ENCODE results near the gene FADS2. TPM values are rescaled to one million over a fixed set of nuclear protein-coding genes. Genes with fewer than 3 reads are reported as not detected.
A peak's percentile ranks its signal among the peaks of the same experiment; 100 is the strongest.

Gene FADS2
- total RNA-seq, 4 donors from 2014 or later, result 2.8 to 9.3 (median 7.0) TPM

- peak; percentile 64 to 68 for DNase-seq
- no peak overlapping the region for H3K4me3 ChIP-seq (replicated peaks in 1 of 3)
- H3K9me3 ChIP-seq, result no peaks in the 10 kb centered on the region
- H3K27me3 ChIP-seq, result no peaks in the 10 kb centered on the region
- no peak overlapping the region for H3K27ac ChIP-seq
- H3K36me3 ChIP-seq, result no peaks in the 10 kb centered on the region
- intact Hi-C loops (cut with DNase I), result loop anchor here (5.0 kb wide), 2 partner anchors 160 to 185 kb away; no protein-coding TSS in a partner anchor
- TF ChIP-seq, protein P1, sequence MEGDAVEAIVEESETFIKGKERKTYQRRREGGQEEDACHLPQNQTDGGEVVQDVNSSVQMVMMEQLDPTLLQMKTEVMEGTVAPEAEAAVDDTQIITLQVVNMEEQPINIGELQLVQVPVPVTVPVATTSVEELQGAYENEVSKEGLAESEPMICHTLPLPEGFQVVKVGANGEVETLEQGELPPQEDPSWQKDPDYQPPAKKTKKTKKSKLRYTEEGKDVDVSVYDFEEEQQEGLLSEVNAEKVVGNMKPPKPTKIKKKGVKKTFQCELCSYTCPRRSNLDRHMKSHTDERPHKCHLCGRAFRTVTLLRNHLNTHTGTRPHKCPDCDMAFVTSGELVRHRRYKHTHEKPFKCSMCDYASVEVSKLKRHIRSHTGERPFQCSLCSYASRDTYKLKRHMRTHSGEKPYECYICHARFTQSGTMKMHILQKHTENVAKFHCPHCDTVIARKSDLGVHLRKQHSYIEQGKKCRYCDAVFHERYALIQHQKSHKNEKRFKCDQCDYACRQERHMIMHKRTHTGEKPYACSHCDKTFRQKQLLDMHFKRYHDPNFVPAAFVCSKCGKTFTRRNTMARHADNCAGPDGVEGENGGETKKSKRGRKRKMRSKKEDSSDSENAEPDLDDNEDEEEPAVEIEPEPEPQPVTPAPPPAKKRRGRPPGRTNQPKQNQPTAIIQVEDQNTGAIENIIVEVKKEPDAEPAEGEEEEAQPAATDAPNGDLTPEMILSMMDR (IDR thresholded peaks at IDR 0.05), result peak; percentile 38 to 88 (median 67)
- TF ChIP-seq POLR2A (IDR thresholded peaks at IDR 0.05), result no peak
- peaks cover 0 to 5% of the 10 kb centered on the region in 2 donors for H3K4me1 ChIP-seq
- WGBS, 2 donors, result 72 to 76% methylated on average over 12 to 15 of the region's 17 CpGs
These were observed 69.5 kb downstream of the FADS2 start for GRCh38 chr11:61897387-61898246.

DNA sequence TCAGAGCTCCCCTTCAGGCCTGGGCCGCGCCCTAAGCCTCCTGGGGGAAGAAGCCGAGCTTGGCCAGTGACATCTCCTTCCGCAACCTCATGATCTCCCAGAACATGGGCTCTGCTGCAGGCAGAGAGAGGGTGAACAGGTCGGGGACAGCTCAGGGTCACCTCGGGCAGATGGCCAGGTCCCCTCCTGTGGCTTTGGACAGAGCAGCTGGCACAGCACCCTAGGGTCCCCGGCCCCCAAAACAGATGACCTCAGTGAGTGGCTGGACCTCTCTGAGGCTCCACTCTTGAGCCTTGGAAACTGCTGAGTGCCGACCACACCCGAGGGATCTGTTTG lies 70.1 kb downstream of the FADS2 start:
- Histone ChIP-seq H3K4me1 (peaks cover 0 to 5% of the 10 kb centered on the region in 2 donors), H3K4me3 (replicated peaks in 1 of 3) (no peak overlapping the region), H3K36me3 (no peaks in the 10 kb centered on the region), H3K27me3 (no peaks in the 10 kb centered on the region), H3K9me3 (no peaks in the 10 kb centered on the region), H3K27ac (no peak overlapping the region)
- no peak for DNase-seq
- TF ChIP-seq, protein P1 (IDR thresholded peaks at IDR 0.05), result no peak
- TF ChIP-seq POLR2A (IDR thresholded peaks at IDR 0.05), result no peak
- intact Hi-C loops (cut with DNase I), result loop anchor here (5.0 kb wide), 2 partner anchors 159 to 184 kb away; no protein-coding TSS in a partner anchor
- WGBS, 2 donors, result 85 to 88% methylated on average over 6 of the region's 9 CpGs

- 11 to 65% methylated on average over 3 to 18 of the region's 27 CpGs for WGBS, 2 donors
- Histone ChIP-seq H3K4me3 (replicated peaks in 1 of 3) (no peak overlapping the region), H3K4me1 (peaks cover 0 to 5% of the 10 kb centered on the region in 2 donors), H3K27ac (peak overlapping the region in 1 of 3 donors; percentile 9), H3K36me3 (no peaks in the 10 kb centered on the region), H3K27me3 (no peaks in the 10 kb centered on the region), H3K9me3 (no peaks in the 10 kb centered on the region)
- DNase-seq, result peak; percentile 66 to 70
- TF ChIP-seq, protein P1 (IDR thresholded peaks at IDR 0.05), result peak; percentile 92 to 100 (median 98)
- no peak for TF ChIP-seq POLR2A (IDR thresholded peaks at IDR 0.05)
- intact Hi-C loops (cut with DNase I), result loop anchor here (5.0 kb wide), 2 partner anchors 158 to 183 kb away; no protein-coding TSS in a partner anchor
These were observed 71.2 kb downstream of the FADS2 start for GRCh38 chr11:61899146-61899841.

GRCh38 chr11:61900251-61900650 lies 72.2 kb downstream of the FADS2 start:
- peak overlapping the region in 1 of 3 donors; percentile 2 for H3K27ac ChIP-seq
- no peak for DNase-seq
- WGBS, 2 donors, result 93 to 98% methylated on average over 12 to 17 of the region's 17 CpGs
- H3K9me3 ChIP-seq, result no peaks in the 10 kb centered on the region
- peaks cover 0 to 2% of the 10 kb centered on the region in 2 donors for H3K4me1 ChIP-seq
- no peak overlapping the region for H3K4me3 ChIP-seq (replicated peaks in 1 of 3)
- TF ChIP-seq POLR2A (IDR thresholded peaks at IDR 0.05), result no peak
- TF ChIP-seq, protein P1 (IDR thresholded peaks at IDR 0.05), result no peak
- H3K27me3 ChIP-seq, result no peaks in the 10 kb centered on the region
- H3K36me3 ChIP-seq, result no peaks in the 10 kb centered on the region
- intact Hi-C loops (cut with DNase I), result loop anchor here (5.0 kb wide), 1 partner anchor 47 kb away; no protein-coding TSS in a partner anchor
